Trophoblast cell (in vitro differentiated cells and primary cell): ENCODE measurements around the gene ARFIP1.

Experiments
- DNase-seq, 2 donors: peaks; one replicate each; pipeline ENCODE4 v3.0.0-alpha.2; 2016
- H2AFZ ChIP-seq: 2 replicates; pipeline ENCODE4 v1.6.1; 2013; ENCODE audit warnings: low read length, moderate library complexity, mild to moderate bottlenecking; ENCODE audit not compliant: insufficient read depth, poor library complexity
- H2AK5ac ChIP-seq: 2 replicates; pipeline ENCODE4 v1.6.1; 2013; ENCODE audit warnings: mild to moderate bottlenecking, low read length
- H2BK120ac ChIP-seq: 2 replicates; pipeline ENCODE4 v1.6.1; 2013; ENCODE audit warnings: low read length, mild to moderate bottlenecking, moderate library complexity; ENCODE audit not compliant: insufficient read depth, poor library complexity
- H2BK12ac ChIP-seq: 2 replicates; pipeline ENCODE4 v1.6.1; 2013; ENCODE audit warnings: mild to moderate bottlenecking, low read length, moderate library complexity
- H2BK5ac ChIP-seq: 2 replicates; pipeline ENCODE4 v1.6.1; 2013; ENCODE audit warnings: low read length, low read depth, moderate library complexity, mild to moderate bottlenecking; ENCODE audit not compliant: poor library complexity
- H3K14ac ChIP-seq: 2 replicates; pipeline ENCODE4 v1.6.1; 2013; ENCODE audit warnings: mild to moderate bottlenecking, low read length
- H3K18ac ChIP-seq: 2 replicates; pipeline ENCODE4 v1.6.1; 2013; ENCODE audit warnings: mild to moderate bottlenecking, low read length
- H3K23ac ChIP-seq: 2 replicates; pipeline ENCODE4 v1.6.1; 2013; ENCODE audit warnings: low read length
- H3K27ac ChIP-seq: 2 replicates; pipeline ENCODE4 v1.5.1; 2013; ENCODE audit warnings: low read depth, mild to moderate bottlenecking, inconsistent platforms, low read length, moderate library complexity
- H3K27me3 ChIP-seq: 2 replicates; pipeline ENCODE4 v1.6.1; 2013; ENCODE audit warnings: inconsistent platforms, mild to moderate bottlenecking, low read length, moderate library complexity; ENCODE audit not compliant: insufficient read depth
- H3K36me3 ChIP-seq, 2 experiments: 1 replicate in 1 of 2; 2 replicates in 1 of 2; pipeline ENCODE4 v1.6.1; 2013; ENCODE audit warnings: low read length in 2 of 2, mild to moderate bottlenecking in 2 of 2, moderate library complexity in 1 of 2; ENCODE audit not compliant: insufficient read depth in 2 of 2, control insufficient read depth in 1 of 2
- H3K4ac ChIP-seq: 2 replicates; pipeline ENCODE4 v1.6.1; 2013; ENCODE audit warnings: low read depth, mild to moderate bottlenecking, low read length, moderate library complexity
- H3K4me1 ChIP-seq, 2 experiments: 1 replicate in 1 of 2; 2 replicates in 1 of 2; pipeline ENCODE4 v1.6.1; 2013; ENCODE audit warnings: low read length in 2 of 2, mild to moderate bottlenecking in 2 of 2, moderate library complexity in 1 of 2; ENCODE audit not compliant: insufficient read depth in 2 of 2, control insufficient read depth in 1 of 2
- H3K4me2 ChIP-seq: 2 replicates; pipeline ENCODE4 v1.6.1; 2013; ENCODE audit warnings: inconsistent platforms, mild to moderate bottlenecking, low read length, moderate library complexity
- H3K4me3 ChIP-seq: 2 replicates; pipeline ENCODE4 v1.5.1; 2013; ENCODE audit warnings: mild to moderate bottlenecking, low read depth, low read length, inconsistent platforms
- H3K79me1 ChIP-seq: one replicate; pipeline ENCODE4 v1.6.1; 2013; ENCODE audit warnings: low read length
- H3K79me2 ChIP-seq: 2 replicates; pipeline ENCODE4 v1.6.1; 2013; ENCODE audit warnings: low read length, mild to moderate bottlenecking; ENCODE audit not compliant: control insufficient read depth, insufficient read depth, poor library complexity
- H3K9ac ChIP-seq: 2 replicates; pipeline ENCODE4 v1.6.1; 2013; ENCODE audit warnings: mild to moderate bottlenecking, low read length
- H3K9me3 ChIP-seq: 2 replicates; pipeline ENCODE4 v1.6.1; 2013; ENCODE audit warnings: low read depth, mild to moderate bottlenecking, control low read depth, inconsistent platforms, low read length; ENCODE audit not compliant: insufficient read depth
- H4K12ac ChIP-seq: 2 replicates; pipeline ENCODE4 v1.6.1; 2013; ENCODE audit warnings: low read depth, mild to moderate bottlenecking, low read length, moderate library complexity
- H4K8ac ChIP-seq: 2 replicates; pipeline ENCODE4 v1.6.1; 2013; ENCODE audit warnings: low read depth, mild to moderate bottlenecking, low read length, moderate library complexity
- H4K91ac ChIP-seq: one replicate; pipeline ENCODE4 v1.6.1; 2013; ENCODE audit warnings: low read depth, mild to moderate bottlenecking, low read length, moderate library complexity
- WGBS: extraction: QIAGEN DNeasy Blood & Tissue Kit; methylation state at CpG from one replicate; pipeline ENCODE4 v1.1.7; 2013; ENCODE audit warnings: missing lambda C conversion rate; ENCODE audit not compliant: insufficient read length, insufficient coverage; ENCODE audit errors: extremely low coverage; 5-methylcytosine and 5-hydroxymethylcytosine counted together

ARFIP1 gene

GRCh38 chr4:152925851-152926250 is 146.1 kb downstream of the ARFIP1 start:
- Histone ChIP-seq H3K79me2 (no peaks in the 10 kb centered on the region), H3K4ac (no peak overlapping the region), H3K4me2 (no peak overlapping the region), H4K91ac (no peak overlapping the region), H3K27me3 (no peaks in the 10 kb centered on the region), H3K9ac (no peak overlapping the region), H3K4me3 (no peak overlapping the region), H3K18ac (no peak overlapping the region), H4K12ac (no peak overlapping the region), H3K36me3 (no peaks in the 10 kb centered on the region), H3K79me1 (peaks cover 8% of the 10 kb centered on the region), H2AFZ (no peak overlapping the region), H2BK12ac (no peak overlapping the region), H3K14ac (no peak overlapping the region), H3K27ac (no peak overlapping the region), H3K23ac (no peak overlapping the region), H3K4me1 (peaks cover 0 to 4% of the 10 kb centered on the region in 2 experiments), H3K9me3 (peaks cover 2% of the 10 kb centered on the region), H2BK5ac (no peak overlapping the region), H2AK5ac (no peak overlapping the region), H2BK120ac (no peak overlapping the region), H4K8ac (no peak overlapping the region)
- DNase-seq: no peak
- WGBS: no CpG with 5 or more reads among the region's 1 CpG

DNA sequence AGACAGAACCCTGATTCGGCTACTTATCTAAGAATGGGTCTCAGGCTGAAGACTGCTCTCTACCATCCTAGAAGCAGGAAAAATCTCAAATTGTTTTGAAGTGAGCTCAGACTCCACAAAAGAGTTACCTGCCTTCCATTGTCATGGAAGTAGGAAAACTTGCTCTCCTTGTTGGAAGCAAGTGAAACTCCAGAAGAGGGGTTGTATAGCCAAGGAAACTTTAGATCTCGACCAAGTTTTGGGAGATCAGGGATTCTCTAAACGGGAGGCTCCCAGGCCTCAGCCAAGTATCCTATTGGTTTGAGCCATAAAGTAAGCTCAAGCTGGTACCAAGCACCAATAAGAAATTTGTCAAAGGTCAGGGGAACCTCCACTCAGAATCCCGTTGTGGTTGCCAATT is 147.2 kb downstream of the ARFIP1 start:
- no peak overlapping the region for H4K8ac ChIP-seq
- H2BK120ac ChIP-seq: no peak overlapping the region
- no peak overlapping the region for H2AFZ ChIP-seq
- H3K4me2 ChIP-seq: peak overlapping the region; percentile 23
- no peak overlapping the region for H4K91ac ChIP-seq
- no peak overlapping the region for H3K14ac ChIP-seq
- no peaks in the 10 kb centered on the region for H3K36me3 ChIP-seq
- no CpG with 5 or more reads among the region's 4 CpGs for WGBS
- no peaks in the 10 kb centered on the region for H3K27me3 ChIP-seq
- H3K9me3 ChIP-seq: peaks cover 2% of the 10 kb centered on the region
- peaks cover 0 to 4% of the 10 kb centered on the region in 2 experiments for H3K4me1 ChIP-seq
- H3K4me3 ChIP-seq: no peak overlapping the region
- no peak overlapping the region for H2AK5ac ChIP-seq
- DNase-seq: peak in 1 of 2 donors; percentile 71
- H2BK5ac ChIP-seq: no peak overlapping the region
- no peak overlapping the region for H3K9ac ChIP-seq
- no peak overlapping the region for H3K23ac ChIP-seq
- no peak overlapping the region for H2BK12ac ChIP-seq
- H3K27ac ChIP-seq: no peak overlapping the region
- no peaks in the 10 kb centered on the region for H3K79me2 ChIP-seq
- peaks cover 8% of the 10 kb centered on the region for H3K79me1 ChIP-seq
- no peak overlapping the region for H3K4ac ChIP-seq
- H4K12ac ChIP-seq: no peak overlapping the region
- no peak overlapping the region for H3K18ac ChIP-seq

DNA sequence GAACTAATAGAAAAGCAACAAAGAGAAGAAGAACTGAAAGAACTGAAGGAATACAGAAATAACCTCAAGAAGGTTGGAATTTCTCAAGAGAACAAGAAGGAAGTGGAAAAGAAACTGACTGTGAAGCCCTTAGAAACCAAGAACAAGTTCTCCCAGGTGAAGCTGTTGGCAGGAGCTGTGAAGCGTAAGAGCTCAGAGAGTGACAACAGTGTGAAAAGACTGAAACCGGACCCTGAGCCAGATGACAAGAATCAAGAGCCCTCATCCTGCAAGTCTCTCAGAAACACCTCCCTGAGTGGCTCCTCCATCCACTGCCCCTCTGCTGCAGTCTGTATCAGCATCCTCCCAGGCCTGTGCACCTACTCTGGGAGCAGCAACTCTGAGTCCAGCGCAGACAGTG is 148.0 kb downstream of the ARFIP1 start:
- H3K79me1 ChIP-seq: peaks cover 8% of the 10 kb centered on the region

DNA sequence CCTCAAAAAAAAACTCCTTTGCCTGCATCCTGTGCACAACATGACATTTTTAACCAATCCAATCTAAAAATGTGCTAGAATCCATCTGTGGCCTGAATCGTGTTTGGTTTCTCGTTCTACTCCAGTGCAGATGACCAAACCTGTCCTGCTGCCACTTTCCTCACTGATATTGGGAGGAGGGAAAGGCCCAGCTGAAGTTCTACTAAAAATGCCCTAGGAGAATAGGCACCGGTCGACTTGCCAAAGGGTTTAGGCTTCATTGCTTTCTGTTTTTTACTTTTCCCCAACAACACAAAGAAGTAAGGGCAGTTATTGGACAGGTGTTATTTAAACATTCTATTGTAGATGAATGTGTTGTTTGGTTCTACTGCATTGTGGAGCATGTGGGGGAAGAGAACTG is 148.5 kb downstream of the ARFIP1 start:
- Histone ChIP-seq H3K79me2 (no peaks in the 10 kb centered on the region), H2AFZ (no peak overlapping the region), H3K9me3 (peaks cover 2% of the 10 kb centered on the region), H3K14ac (no peak overlapping the region), H2BK12ac (no peak overlapping the region), H3K9ac (no peak overlapping the region), H4K12ac (no peak overlapping the region), H3K4me3 (no peak overlapping the region), H4K8ac (no peak overlapping the region), H2AK5ac (no peak overlapping the region), H3K36me3 (no peaks in the 10 kb centered on the region), H3K27me3 (no peaks in the 10 kb centered on the region), H3K4me2 (no peak overlapping the region), H3K27ac (no peak overlapping the region), H3K23ac (no peak overlapping the region), H4K91ac (no peak overlapping the region), H2BK5ac (no peak overlapping the region), H2BK120ac (no peak overlapping the region), H3K4me1 (peaks cover 0 to 4% of the 10 kb centered on the region in 2 experiments), H3K4ac (no peak overlapping the region), H3K18ac (no peak overlapping the region), H3K79me1 (peaks cover 8% of the 10 kb centered on the region)
- DNase-seq: no peak
- WGBS: no CpG with 5 or more reads among the region's 4 CpGs

More for the DNA sequence above, 148.0 kb downstream of the ARFIP1 start:
- Histone ChIP-seq H4K8ac (no peak overlapping the region), H2BK5ac (no peak overlapping the region), H2BK12ac (peak overlapping the region; percentile 43), H3K79me2 (no peaks in the 10 kb centered on the region), H2AFZ (no peak overlapping the region), H4K12ac (no peak overlapping the region), H3K14ac (no peak overlapping the region), H4K91ac (peak overlapping the region; percentile 38), H3K9ac (no peak overlapping the region), H3K4ac (no peak overlapping the region), H2BK120ac (no peak overlapping the region), H3K27me3 (no peaks in the 10 kb centered on the region), H3K23ac (no peak overlapping the region), H2AK5ac (peak overlapping the region; percentile 59), H3K4me1 (peaks cover 0 to 4% of the 10 kb centered on the region in 2 experiments), H3K36me3 (no peaks in the 10 kb centered on the region), H3K4me3 (no peak overlapping the region), H3K18ac (no peak overlapping the region), H3K9me3 (peaks cover 2% of the 10 kb centered on the region), H3K4me2 (no peak overlapping the region), H3K27ac (no peak overlapping the region)
- WGBS: no CpG with 5 or more reads among the region's 3 CpGs
- no peak for DNase-seq
